ENCODE data around the gene MPG.
A peak's percentile ranks its signal among the peaks of the same experiment; 100 is the strongest.

Gene MPG

GRCh38 chr16:63466-63865 is 14.6 kb upstream of the MPG start:
- Histone ChIP-seq H3K4me2 (ENCODE audit: low read length) (no peak overlapping the region), H3K4me1 (ENCODE audit: control insufficient read depth in 1 of 2, insufficient read depth in 2 of 2, low read length in 2 of 2) (peaks cover under 1 to 2% of the 10 kb centered on the region in 2 experiments), H2AK5ac (ENCODE audit: low read length) (no peak overlapping the region), H3K9me3 (ENCODE audit: insufficient read depth, low read depth, low read length) (peaks cover 2% of the 10 kb centered on the region), H3K79me1 (ENCODE audit: low read length) (no peaks in the 10 kb centered on the region), H2AFZ (ENCODE audit: insufficient read depth, low read length, poor library complexity) (no peak overlapping the region), H3K4me3 (ENCODE audit: low read depth, low read length) (no peak overlapping the region), H3K4ac (ENCODE audit: low read depth, low read length) (no peak overlapping the region), H3K27me3 (ENCODE audit: insufficient read depth, low read length) (no peaks in the 10 kb centered on the region), H2BK120ac (ENCODE audit: insufficient read depth, low read length, poor library complexity) (no peak overlapping the region), H4K91ac (ENCODE audit: low read depth, low read length) (no peak overlapping the region), H2BK12ac (ENCODE audit: low read length) (no peak overlapping the region), H3K36me3 (ENCODE audit: control insufficient read depth in 1 of 2, insufficient read depth in 2 of 2, low read length in 2 of 2) (peaks cover 67 to 68% of the 10 kb centered on the region in 2 experiments), H4K8ac (ENCODE audit: low read depth, low read length) (no peak overlapping the region), H3K79me2 (ENCODE audit: control insufficient read depth, insufficient read depth, low read length, poor library complexity) (no peaks in the 10 kb centered on the region), H3K18ac (ENCODE audit: low read length) (no peak overlapping the region), H3K14ac (ENCODE audit: low read length) (no peak overlapping the region), H3K9ac (ENCODE audit: low read length) (no peak overlapping the region), H4K12ac (ENCODE audit: low read depth, low read length) (no peak overlapping the region), H2BK5ac (ENCODE audit: low read depth, low read length, poor library complexity) (no peak overlapping the region), H3K23ac (ENCODE audit: low read length) (no peak overlapping the region), H3K27ac (ENCODE audit: low read depth, low read length) (no peak overlapping the region)
- no peak for DNase-seq
- no CpG with 5 or more reads among the region's 16 CpGs for WGBS (ENCODE audit: extremely low coverage, insufficient coverage, insufficient read length)

- Histone ChIP-seq H2AFZ (ENCODE audit: insufficient read depth, low read length, poor library complexity) (no peak overlapping the region), H3K4ac (ENCODE audit: low read depth, low read length) (no peak overlapping the region), H3K9ac (ENCODE audit: low read length) (no peak overlapping the region), H4K12ac (ENCODE audit: low read depth, low read length) (no peak overlapping the region), H2BK5ac (ENCODE audit: low read depth, low read length, poor library complexity) (no peak overlapping the region), H3K4me2 (ENCODE audit: low read length) (no peak overlapping the region), H2BK120ac (ENCODE audit: insufficient read depth, low read length, poor library complexity) (no peak overlapping the region), H3K4me3 (ENCODE audit: low read depth, low read length) (no peak overlapping the region), H4K91ac (ENCODE audit: low read depth, low read length) (no peak overlapping the region), H2AK5ac (ENCODE audit: low read length) (no peak overlapping the region), H3K79me2 (ENCODE audit: control insufficient read depth, insufficient read depth, low read length, poor library complexity) (no peaks in the 10 kb centered on the region), H3K36me3 (ENCODE audit: control insufficient read depth in 1 of 2, insufficient read depth in 2 of 2, low read length in 2 of 2) (peaks cover 59 to 60% of the 10 kb centered on the region in 2 experiments), H3K23ac (ENCODE audit: low read length) (no peak overlapping the region), H4K8ac (ENCODE audit: low read depth, low read length) (no peak overlapping the region), H3K79me1 (ENCODE audit: low read length) (no peaks in the 10 kb centered on the region), H3K27me3 (ENCODE audit: insufficient read depth, low read length) (no peaks in the 10 kb centered on the region), H3K14ac (ENCODE audit: low read length) (no peak overlapping the region), H3K9me3 (ENCODE audit: insufficient read depth, low read depth, low read length) (peaks cover 2% of the 10 kb centered on the region), H3K18ac (ENCODE audit: low read length) (no peak overlapping the region), H3K4me1 (ENCODE audit: control insufficient read depth in 1 of 2, insufficient read depth in 2 of 2, low read length in 2 of 2) (peaks cover 8 to 9% of the 10 kb centered on the region in 2 experiments), H2BK12ac (ENCODE audit: low read length) (no peak overlapping the region), H3K27ac (ENCODE audit: low read depth, low read length) (no peak overlapping the region)
- WGBS (ENCODE audit: extremely low coverage, insufficient coverage, insufficient read length), result no CpG with 5 or more reads among the region's 25 CpGs
- no peak for DNase-seq
Measured at GRCh38 chr16:63998-64913, 13.8 kb upstream of the MPG start.

GRCh38 chr16:64914-65255 is 13.1 kb upstream of the MPG start:
- Histone ChIP-seq H3K4ac (ENCODE audit: low read depth, low read length) (no peak overlapping the region), H3K23ac (ENCODE audit: low read length) (no peak overlapping the region), H3K4me1 (ENCODE audit: control insufficient read depth in 1 of 2, insufficient read depth in 2 of 2, low read length in 2 of 2) (peaks cover 12% of the 10 kb centered on the region in 2 experiments), H2AK5ac (ENCODE audit: low read length) (no peak overlapping the region), H3K4me3 (ENCODE audit: low read depth, low read length) (no peak overlapping the region), H3K18ac (ENCODE audit: low read length) (no peak overlapping the region), H2BK12ac (ENCODE audit: low read length) (no peak overlapping the region), H2BK5ac (ENCODE audit: low read depth, low read length, poor library complexity) (no peak overlapping the region), H3K79me1 (ENCODE audit: low read length) (no peaks in the 10 kb centered on the region), H3K27me3 (ENCODE audit: insufficient read depth, low read length) (no peaks in the 10 kb centered on the region), H3K36me3 (ENCODE audit: control insufficient read depth in 1 of 2, insufficient read depth in 2 of 2, low read length in 2 of 2) (peaks cover 53 to 54% of the 10 kb centered on the region in 2 experiments), H3K4me2 (ENCODE audit: low read length) (no peak overlapping the region), H3K9me3 (ENCODE audit: insufficient read depth, low read depth, low read length) (peaks cover 2% of the 10 kb centered on the region), H3K27ac (ENCODE audit: low read depth, low read length) (no peak overlapping the region), H2AFZ (ENCODE audit: insufficient read depth, low read length, poor library complexity) (no peak overlapping the region), H4K12ac (ENCODE audit: low read depth, low read length) (no peak overlapping the region), H4K91ac (ENCODE audit: low read depth, low read length) (no peak overlapping the region), H2BK120ac (ENCODE audit: insufficient read depth, low read length, poor library complexity) (no peak overlapping the region), H3K14ac (ENCODE audit: low read length) (no peak overlapping the region), H4K8ac (ENCODE audit: low read depth, low read length) (no peak overlapping the region), H3K9ac (ENCODE audit: low read length) (no peak overlapping the region), H3K79me2 (ENCODE audit: control insufficient read depth, insufficient read depth, low read length, poor library complexity) (peaks cover 2% of the 10 kb centered on the region)
- WGBS (ENCODE audit: extremely low coverage, insufficient coverage, insufficient read length), result no CpG with 5 or more reads among the region's 9 CpGs
- DNase-seq, result no peak

- H2AFZ ChIP-seq (ENCODE audit: insufficient read depth, low read length, poor library complexity), result no peak overlapping the region
- WGBS (ENCODE audit: extremely low coverage, insufficient coverage, insufficient read length), result no CpG with 5 or more reads among the region's 17 CpGs
- H3K14ac ChIP-seq (ENCODE audit: low read length), result no peak overlapping the region
- peak; percentile 70 to 91 for DNase-seq
- H3K4me3 ChIP-seq (ENCODE audit: low read depth, low read length), result no peak overlapping the region
- H3K9ac ChIP-seq (ENCODE audit: low read length), result no peak overlapping the region
- H3K4me1 ChIP-seq (ENCODE audit: control insufficient read depth in 1 of 2, insufficient read depth in 2 of 2, low read length in 2 of 2), result peaks cover 19 to 20% of the 10 kb centered on the region in 2 experiments
- no peak overlapping the region for H2BK5ac ChIP-seq (ENCODE audit: low read depth, low read length, poor library complexity)
- H4K8ac ChIP-seq (ENCODE audit: low read depth, low read length), result no peak overlapping the region
- H3K18ac ChIP-seq (ENCODE audit: low read length), result peak overlapping the region; percentile 44
- no peaks in the 10 kb centered on the region for H3K27me3 ChIP-seq (ENCODE audit: insufficient read depth, low read length)
- H4K91ac ChIP-seq (ENCODE audit: low read depth, low read length), result no peak overlapping the region
- H2BK120ac ChIP-seq (ENCODE audit: insufficient read depth, low read length, poor library complexity), result no peak overlapping the region
- H2BK12ac ChIP-seq (ENCODE audit: low read length), result no peak overlapping the region
- H3K9me3 ChIP-seq (ENCODE audit: insufficient read depth, low read depth, low read length), result peaks cover 2% of the 10 kb centered on the region
- H3K27ac ChIP-seq (ENCODE audit: low read depth, low read length), result no peak overlapping the region
- no peak overlapping the region for H3K23ac ChIP-seq (ENCODE audit: low read length)
- no peak overlapping the region for H3K4me2 ChIP-seq (ENCODE audit: low read length)
- H4K12ac ChIP-seq (ENCODE audit: low read depth, low read length), result no peak overlapping the region
- H3K36me3 ChIP-seq (ENCODE audit: control insufficient read depth in 1 of 2, insufficient read depth in 2 of 2, low read length in 2 of 2), result peaks cover 46% of the 10 kb centered on the region in 2 experiments
- peaks cover 7% of the 10 kb centered on the region for H3K79me2 ChIP-seq (ENCODE audit: control insufficient read depth, insufficient read depth, low read length, poor library complexity)
- peaks cover 3% of the 10 kb centered on the region for H3K79me1 ChIP-seq (ENCODE audit: low read length)
- no peak overlapping the region for H2AK5ac ChIP-seq (ENCODE audit: low read length)
- H3K4ac ChIP-seq (ENCODE audit: low read depth, low read length), result no peak overlapping the region
Measured at GRCh38 chr16:65745-66144, 12.3 kb upstream of the MPG start.
